Keratinocyte (primary cell): ENCODE measurements around the gene PAQR7. TPM values are rescaled to one million over a fixed set of nuclear protein-coding genes. Genes with fewer than 3 reads are reported as not detected.

Source experiments
- DNase-seq: peaks from one replicate; pipeline ENCODE4 v3.0.0-alpha.2; 2011; ENCODE audit warnings: low read depth, missing footprints, low spot score
- FAIRE-seq: peaks from 2 replicates; lab custom pipeline; 2011; peaks lifted over from hg19 to GRCh38; lab: Jason Lieb, UNC
- H2AFZ ChIP-seq: 2 replicates; pipeline ENCODE4 v1.6.0; 2012; ENCODE audit warnings: low read length, control low read depth, inconsistent platforms; ENCODE audit not compliant: control insufficient read depth
- H3K27ac ChIP-seq: 2 replicates; pipeline ENCODE4 v1.5.1; 2011; ENCODE audit warnings: low read length; ENCODE audit not compliant: control insufficient read depth, insufficient read depth
- H3K27me3 ChIP-seq: 3 replicates; pipeline ENCODE4 v1.6.0; 2011; ENCODE audit warnings: low read length; ENCODE audit not compliant: control insufficient read depth, insufficient read depth; ENCODE audit errors: extremely low read depth
- H3K36me3 ChIP-seq, 2 experiments: 2 replicates in 1 of 2; 3 replicates in 1 of 2; pipeline ENCODE4 v1.5.1; 2011; ENCODE audit warnings: low read length in 2 of 2, mild to moderate bottlenecking in 1 of 2; ENCODE audit not compliant: control insufficient read depth in 2 of 2, insufficient read depth in 2 of 2; ENCODE audit errors: extremely low read depth in 1 of 2
- H3K4me1 ChIP-seq: 3 replicates; pipeline ENCODE4 v1.5.1; 2011; ENCODE audit warnings: low read length; ENCODE audit not compliant: control insufficient read depth, insufficient read depth; ENCODE audit errors: extremely low read depth
- H3K4me2 ChIP-seq: 3 replicates; pipeline ENCODE4 v1.6.0; 2011; ENCODE audit warnings: low read depth, low read length; ENCODE audit not compliant: control insufficient read depth, insufficient read depth; ENCODE audit errors: extremely low read depth
- H3K4me3 ChIP-seq, 3 experiments: fragments of 200-600 bp in 1 of 3; sonication (generic) in 1 of 3; 2 replicates in 2 of 3; 3 replicates in 1 of 3; pipeline ENCODE4 v1.5.1; 2011 to 2016; ENCODE audit warnings: low read length in 3 of 3, mild to moderate bottlenecking in 3 of 3, control low read depth in 2 of 3, inconsistent platforms in 1 of 3, low read depth in 1 of 3, mixed read lengths in 1 of 3, mixed run types in 1 of 3, moderate library complexity in 1 of 3; ENCODE audit not compliant: control insufficient read depth in 2 of 3, insufficient read depth in 2 of 3; ENCODE audit errors: extremely low read depth in 1 of 3
- H3K79me2 ChIP-seq: 2 replicates; pipeline ENCODE4 v1.6.0; 2012; ENCODE audit warnings: low read length; ENCODE audit not compliant: control insufficient read depth, insufficient read depth
- H3K9ac ChIP-seq: 3 replicates; pipeline ENCODE4 v1.6.0; 2011; ENCODE audit warnings: low read length; ENCODE audit not compliant: control insufficient read depth, insufficient read depth; ENCODE audit errors: extremely low read depth
- H3K9me1 ChIP-seq: 3 replicates; pipeline ENCODE4 v1.6.0; 2011; ENCODE audit warnings: low read length; ENCODE audit not compliant: control insufficient read depth, insufficient read depth; ENCODE audit errors: extremely low read depth
- H3K9me3 ChIP-seq: 2 replicates; pipeline ENCODE4 v1.5.1; 2012; ENCODE audit warnings: low read depth, low read length; ENCODE audit not compliant: control insufficient read depth
- H4K20me1 ChIP-seq: 3 replicates; pipeline ENCODE4 v1.6.0; 2011; ENCODE audit warnings: low read length; ENCODE audit not compliant: control insufficient read depth, insufficient read depth; ENCODE audit errors: extremely low read depth
- EZH2 ChIP-seq: IDR thresholded peaks from one replicate; pipeline ENCODE4 v1.6.1; 2012; ENCODE audit warnings: inconsistent platforms, mild to moderate bottlenecking, low read length, moderate library complexity
- dilution Hi-C: fragments of 300-500 bp; cut with MboI; formaldehyde crosslinking; loops from one replicate; pipeline ENCODE4 v1.7.0; 2020; ENCODE audit warnings: low sequenced_read_pairs; ENCODE audit not compliant: extremely low pct_ligation_motif_present
- polyA plus RNA-seq, 5 experiments: library from polyadenylated mRNA; depleted of rRNA in 3 of 5; stranded (reverse) in 3 of 5; stranded (forward) in 1 of 5; unstranded in 1 of 5; fragments of >200 nt; gene quantifications; 1 replicate in 1 of 5; 2 replicates in 3 of 5; 3 replicates in 1 of 5; pipeline versions ENCODE4 v1.2.1 to v1.2.3, GENCODE V29; 2011 to 2012; ENCODE audit warnings: missing spikeins in 2 of 5, low read depth in 1 of 5, low replicate concordance in 1 of 5
- TF ChIP-seq, protein P1 (sequence below), 3 experiments: IDR thresholded peaks in 1 of 3; conservative IDR thresholded peaks in 1 of 3; optimal IDR thresholded peaks in 1 of 3; 2 replicates in 2 of 3; 3 replicates in 1 of 3; pipeline versions ENCODE3 to v1.5.1; 2011; ENCODE audit warnings: low read length in 3 of 3, mild to moderate bottlenecking in 3 of 3, moderate library complexity in 2 of 3, control low read depth in 1 of 3, inconsistent platforms in 1 of 3; ENCODE audit not compliant: insufficient read depth in 2 of 3; ENCODE audit errors: extremely low read depth in 1 of 3

Gene PAQR7
- polyA plus RNA-seq, 1 donor (not counting 4 experiments of a cell fraction or from before 2014, with no cell fraction given), result 14.5 TPM

DNA sequence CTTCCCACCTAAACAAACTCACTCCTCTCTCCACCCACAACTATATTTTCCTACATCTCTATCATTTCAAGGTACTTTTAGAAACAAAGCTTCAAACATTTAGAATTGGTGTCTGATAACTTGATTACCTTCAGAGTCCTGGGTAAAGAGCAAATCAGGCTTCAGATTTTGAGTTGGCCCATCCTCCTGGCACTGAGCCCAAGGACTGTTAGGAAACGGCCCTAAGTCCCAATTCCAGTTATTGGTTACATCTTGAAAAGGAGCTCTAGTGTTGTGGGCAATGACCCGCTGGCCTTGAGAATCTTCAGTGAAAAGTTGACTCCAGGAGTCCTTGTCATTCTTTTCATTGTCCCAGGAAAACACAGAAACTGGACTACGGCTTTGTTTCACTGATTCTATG, 40.6 kb downstream of the PAQR7 start:
- peaks cover 10% of the 10 kb centered on the region for H3K79me2 ChIP-seq
- no peak overlapping the region for H2AFZ ChIP-seq
- H3K4me1 ChIP-seq, result peaks cover 6% of the 10 kb centered on the region
- no peak overlapping the region for H3K27ac ChIP-seq
- DNase-seq, result no peak
- TF ChIP-seq EZH2, result no peak
- TF ChIP-seq, protein P1, sequence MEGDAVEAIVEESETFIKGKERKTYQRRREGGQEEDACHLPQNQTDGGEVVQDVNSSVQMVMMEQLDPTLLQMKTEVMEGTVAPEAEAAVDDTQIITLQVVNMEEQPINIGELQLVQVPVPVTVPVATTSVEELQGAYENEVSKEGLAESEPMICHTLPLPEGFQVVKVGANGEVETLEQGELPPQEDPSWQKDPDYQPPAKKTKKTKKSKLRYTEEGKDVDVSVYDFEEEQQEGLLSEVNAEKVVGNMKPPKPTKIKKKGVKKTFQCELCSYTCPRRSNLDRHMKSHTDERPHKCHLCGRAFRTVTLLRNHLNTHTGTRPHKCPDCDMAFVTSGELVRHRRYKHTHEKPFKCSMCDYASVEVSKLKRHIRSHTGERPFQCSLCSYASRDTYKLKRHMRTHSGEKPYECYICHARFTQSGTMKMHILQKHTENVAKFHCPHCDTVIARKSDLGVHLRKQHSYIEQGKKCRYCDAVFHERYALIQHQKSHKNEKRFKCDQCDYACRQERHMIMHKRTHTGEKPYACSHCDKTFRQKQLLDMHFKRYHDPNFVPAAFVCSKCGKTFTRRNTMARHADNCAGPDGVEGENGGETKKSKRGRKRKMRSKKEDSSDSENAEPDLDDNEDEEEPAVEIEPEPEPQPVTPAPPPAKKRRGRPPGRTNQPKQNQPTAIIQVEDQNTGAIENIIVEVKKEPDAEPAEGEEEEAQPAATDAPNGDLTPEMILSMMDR (optimal IDR thresholded peaks at IDR 0.05 in 1 of 3, IDR thresholded peaks at IDR 0.05 in 1 of 3, conservative IDR thresholded peaks at IDR 0.05 in 1 of 3; ENCODE audit: extremely low read depth in 1 of 3, insufficient read depth in 2 of 3, low read length in 3 of 3), result no peak
- H3K36me3 ChIP-seq, result peaks cover 18 to 38% of the 10 kb centered on the region in 2 experiments
- no peak overlapping the region for H3K9ac ChIP-seq
- no peaks in the 10 kb centered on the region for H3K27me3 ChIP-seq
- H3K9me1 ChIP-seq, result no peaks in the 10 kb centered on the region
- no peak overlapping the region for H3K4me3 ChIP-seq
- no peaks in the 10 kb centered on the region for H4K20me1 ChIP-seq
- no peak overlapping the region for H3K4me2 ChIP-seq
- no peaks in the 10 kb centered on the region for H3K9me3 ChIP-seq
- dilution Hi-C loops, result no loop called here
- FAIRE-seq, result no peak

DNA sequence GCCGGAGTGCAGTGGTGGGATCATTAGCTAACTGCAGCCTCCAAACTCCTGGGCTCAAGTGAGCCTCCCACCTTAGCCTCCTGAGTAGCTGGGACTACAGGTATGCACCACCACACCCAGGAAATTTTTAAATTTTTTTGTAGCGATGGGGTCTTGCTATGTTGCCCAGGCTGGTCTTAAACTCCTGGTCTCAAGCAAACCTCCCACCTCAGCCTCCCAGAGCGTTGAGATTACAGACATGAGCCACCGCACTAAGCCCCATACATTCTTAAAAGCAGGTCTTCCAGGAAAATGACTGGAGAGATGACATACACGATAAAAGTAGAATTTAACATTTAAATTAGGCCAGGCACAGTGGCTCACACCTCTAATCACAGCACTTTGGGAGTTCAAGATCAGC, 42.4 kb downstream of the PAQR7 start:
- Histone ChIP-seq H3K9me1 (no peaks in the 10 kb centered on the region), H3K9me3 (no peaks in the 10 kb centered on the region), H3K4me3 (no peak overlapping the region), H3K27ac (no peak overlapping the region), H3K9ac (no peak overlapping the region), H3K36me3 (peaks cover 24 to 48% of the 10 kb centered on the region in 2 experiments), H4K20me1 (no peaks in the 10 kb centered on the region), H2AFZ (no peak overlapping the region), H3K79me2 (peaks cover 2% of the 10 kb centered on the region), H3K4me2 (no peak overlapping the region), H3K4me1 (peaks cover 6% of the 10 kb centered on the region), H3K27me3 (no peaks in the 10 kb centered on the region)
- no peak for FAIRE-seq
- no peak for DNase-seq
- dilution Hi-C loops, result no loop called here
- TF ChIP-seq, protein P1 (optimal IDR thresholded peaks at IDR 0.05 in 1 of 3, IDR thresholded peaks at IDR 0.05 in 1 of 3, conservative IDR thresholded peaks at IDR 0.05 in 1 of 3; ENCODE audit: extremely low read depth in 1 of 3, insufficient read depth in 2 of 3, low read length in 3 of 3), result no peak
- TF ChIP-seq EZH2, result no peak
